BJ (cell line): ENCODE data around the gene NUFIP2. TPM values are rescaled to one million over a fixed set of nuclear protein-coding genes. Genes with fewer than 3 reads are reported as not detected.
"Not testable (repeated sequence)": the region's sequence is repeated elsewhere in the genome, so short reads cannot be mapped to it uniquely, and the experiment has no call there.

ENCODE experiments used
- CTCF ChIA-PET: fragments of 350-600 bp; formaldehyde crosslinking; extraction: SDS; loops from one replicate; lab custom pipeline; 2021; ENCODE audit warnings: antibody characterized with exemption, inconsistent platforms; lab: Yijun Ruan, JAX
- POLR2A ChIA-PET: fragments of 300-600 bp; sonication (Branson Sonifier 250); formaldehyde crosslinking; extraction: SDS; loops from one replicate; lab custom pipeline; 2021; ENCODE audit warnings: antibody characterized with exemption; lab: Charles Lee
- DNase-seq: peaks from one replicate; pipeline ENCODE4 v3.0.0-alpha.2; 2011; ENCODE audit warnings: low read depth
- H3K27me3 ChIP-seq: 2 replicates; pipeline ENCODE4 v1.6.0; 2011; ENCODE audit warnings: low read length; ENCODE audit not compliant: control insufficient read depth, insufficient read depth
- H3K36me3 ChIP-seq: 2 replicates; pipeline ENCODE4 v1.5.1; 2011; ENCODE audit warnings: low read length; ENCODE audit not compliant: control insufficient read depth, insufficient read depth
- H3K4me3 ChIP-seq: 2 replicates; pipeline ENCODE4 v1.5.1; 2011; ENCODE audit warnings: low read depth, mild to moderate bottlenecking, control low read depth, low read length
- polyA plus RNA-seq: library from polyadenylated mRNA; depleted of rRNA; stranded (reverse); fragments of >200 nt; gene quantifications from 2 replicates; pipeline ENCODE4 v1.2.3, GENCODE V29; 2011
- TF ChIP-seq, protein P1 (sequence below): IDR thresholded peaks from 2 replicates; pipeline ENCODE4 v1.5.1; 2011; ENCODE audit warnings: low read depth, mild to moderate bottlenecking, control low read depth, inconsistent platforms, low read length, moderate library complexity; ENCODE audit not compliant: insufficient read depth

NUFIP2 gene
- polyA plus RNA-seq, 1 experiment, result 7.3 TPM

- DNase-seq, result no peak
- no peaks in the 10 kb centered on the region for H3K27me3 ChIP-seq
- ChIA-PET CTCF (interaction anchor here (0.9 to 4.9 kb wide), 16 partner anchors 11 to 124 kb away, joined by 3 to 33 read pairs (median 4); partner anchors contain the start of gene MYO18A), POLR2A (interaction anchor here (0.7 kb wide), 2 partner anchors 10 to 54 kb away, joined by 3 to 6 read pairs; partner anchors contain the start of gene NUFIP2)
- no peak overlapping the region for H3K4me3 ChIP-seq
- TF ChIP-seq, protein P1, sequence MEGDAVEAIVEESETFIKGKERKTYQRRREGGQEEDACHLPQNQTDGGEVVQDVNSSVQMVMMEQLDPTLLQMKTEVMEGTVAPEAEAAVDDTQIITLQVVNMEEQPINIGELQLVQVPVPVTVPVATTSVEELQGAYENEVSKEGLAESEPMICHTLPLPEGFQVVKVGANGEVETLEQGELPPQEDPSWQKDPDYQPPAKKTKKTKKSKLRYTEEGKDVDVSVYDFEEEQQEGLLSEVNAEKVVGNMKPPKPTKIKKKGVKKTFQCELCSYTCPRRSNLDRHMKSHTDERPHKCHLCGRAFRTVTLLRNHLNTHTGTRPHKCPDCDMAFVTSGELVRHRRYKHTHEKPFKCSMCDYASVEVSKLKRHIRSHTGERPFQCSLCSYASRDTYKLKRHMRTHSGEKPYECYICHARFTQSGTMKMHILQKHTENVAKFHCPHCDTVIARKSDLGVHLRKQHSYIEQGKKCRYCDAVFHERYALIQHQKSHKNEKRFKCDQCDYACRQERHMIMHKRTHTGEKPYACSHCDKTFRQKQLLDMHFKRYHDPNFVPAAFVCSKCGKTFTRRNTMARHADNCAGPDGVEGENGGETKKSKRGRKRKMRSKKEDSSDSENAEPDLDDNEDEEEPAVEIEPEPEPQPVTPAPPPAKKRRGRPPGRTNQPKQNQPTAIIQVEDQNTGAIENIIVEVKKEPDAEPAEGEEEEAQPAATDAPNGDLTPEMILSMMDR, result no peak
- H3K36me3 ChIP-seq, result no peaks in the 10 kb centered on the region
Measured at GRCh38 chr17:29240477-29240876, 53.5 kb downstream of the NUFIP2 start.

- DNase-seq, result no peak
- Histone ChIP-seq H3K27me3 (no peaks in the 10 kb centered on the region), H3K36me3 (no peaks in the 10 kb centered on the region), H3K4me3 (no peak overlapping the region)
- TF ChIP-seq, protein P1, result no peak
- POLR2A ChIA-PET, result interaction anchor here (0.6 to 1.0 kb wide), 2 partner anchors 12 to 90 kb away, joined by 3 to 4 read pairs; no protein-coding TSS in a partner anchor
- CTCF ChIA-PET, result interaction anchor here (0.7 to 2.9 kb wide), 6 partner anchors 18 to 92 kb away, joined by 3 to 23 read pairs (median 6); no protein-coding TSS in a partner anchor
Measured at GRCh38 chr17:29238133-29238850, 55.7 kb downstream of the NUFIP2 start.

GRCh38 chr17:29237476-29238132 is 56.3 kb downstream of the NUFIP2 start:
- TF ChIP-seq, protein P1, result no peak
- Histone ChIP-seq H3K4me3 (no peak overlapping the region), H3K36me3 (no peaks in the 10 kb centered on the region), H3K27me3 (no peaks in the 10 kb centered on the region)
- ChIA-PET POLR2A (interaction anchor here (1.0 kb wide), 1 partner anchor 12 kb away, joined by 4 read pairs; no protein-coding TSS in a partner anchor), CTCF (interaction anchor here (1.6 to 2.9 kb wide), 5 partner anchors 18 to 91 kb away, joined by 4 to 23 read pairs (median 7); no protein-coding TSS in a partner anchor)
- DNase-seq, result no peak

DNA sequence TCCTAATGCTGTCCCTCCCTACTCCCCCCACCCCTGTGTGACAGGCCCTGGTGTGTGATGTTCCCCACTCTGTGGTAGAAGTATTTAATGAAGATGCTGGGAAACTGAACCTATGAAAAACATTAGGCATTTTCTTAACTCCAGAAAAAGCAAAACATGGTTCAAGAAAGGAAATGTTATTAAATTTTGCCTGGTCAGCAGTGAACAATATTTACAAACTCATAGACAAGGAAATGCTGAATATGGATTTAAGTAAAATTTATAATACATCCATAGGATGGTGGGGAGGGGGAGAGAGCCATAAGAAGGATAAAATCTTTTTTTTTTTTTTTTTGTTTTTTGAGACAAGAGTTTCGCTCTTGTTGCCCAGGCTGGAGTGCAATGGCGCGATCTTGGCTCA is 58.0 kb downstream of the NUFIP2 start:
- Histone ChIP-seq H3K4me3 (no peak overlapping the region), H3K27me3 (no peaks in the 10 kb centered on the region), H3K36me3 (no peaks in the 10 kb centered on the region)
- TF ChIP-seq, protein P1, result no peak
- DNase-seq, result no peak
- ChIA-PET POLR2A (no interaction called here), CTCF (interaction anchor here (1.1 to 2.9 kb wide), 2 partner anchors 16 to 112 kb away, joined by 3 to 23 read pairs; no protein-coding TSS in a partner anchor)

DNA sequence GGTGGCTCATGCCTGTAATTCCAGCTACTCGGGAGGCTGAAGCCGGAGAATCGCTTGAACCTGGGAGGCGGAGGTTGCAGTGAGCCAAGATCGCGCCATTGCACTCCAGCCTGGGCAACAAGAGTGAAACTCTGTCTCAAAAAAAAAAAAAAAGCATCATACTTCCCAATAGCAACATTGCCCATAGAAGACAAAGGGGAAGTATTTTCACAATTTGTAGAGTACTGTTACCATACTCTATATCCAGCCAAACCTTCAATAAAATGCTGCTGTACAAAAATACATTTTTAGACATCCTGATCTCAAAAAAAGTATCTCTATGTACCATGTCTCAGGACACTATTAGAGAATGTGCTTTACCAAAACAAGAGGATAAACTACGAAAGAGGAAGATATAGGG is 59.0 kb downstream of the NUFIP2 start:
- POLR2A ChIA-PET, result not testable (repeated sequence)

More for the DNA sequence above, 59.0 kb downstream of the NUFIP2 start:
- not testable (repeated sequence) for H3K36me3 ChIP-seq, DNase-seq, H3K4me3 ChIP-seq, H3K27me3 ChIP-seq
- CTCF ChIA-PET, result interaction anchor here (0.8 kb wide), 1 partner anchor 55 kb away, joined by 3 read pairs; the partner anchor contains the start of gene MYO18A
